ENCODE data around the gene KDF1.

DNA sequence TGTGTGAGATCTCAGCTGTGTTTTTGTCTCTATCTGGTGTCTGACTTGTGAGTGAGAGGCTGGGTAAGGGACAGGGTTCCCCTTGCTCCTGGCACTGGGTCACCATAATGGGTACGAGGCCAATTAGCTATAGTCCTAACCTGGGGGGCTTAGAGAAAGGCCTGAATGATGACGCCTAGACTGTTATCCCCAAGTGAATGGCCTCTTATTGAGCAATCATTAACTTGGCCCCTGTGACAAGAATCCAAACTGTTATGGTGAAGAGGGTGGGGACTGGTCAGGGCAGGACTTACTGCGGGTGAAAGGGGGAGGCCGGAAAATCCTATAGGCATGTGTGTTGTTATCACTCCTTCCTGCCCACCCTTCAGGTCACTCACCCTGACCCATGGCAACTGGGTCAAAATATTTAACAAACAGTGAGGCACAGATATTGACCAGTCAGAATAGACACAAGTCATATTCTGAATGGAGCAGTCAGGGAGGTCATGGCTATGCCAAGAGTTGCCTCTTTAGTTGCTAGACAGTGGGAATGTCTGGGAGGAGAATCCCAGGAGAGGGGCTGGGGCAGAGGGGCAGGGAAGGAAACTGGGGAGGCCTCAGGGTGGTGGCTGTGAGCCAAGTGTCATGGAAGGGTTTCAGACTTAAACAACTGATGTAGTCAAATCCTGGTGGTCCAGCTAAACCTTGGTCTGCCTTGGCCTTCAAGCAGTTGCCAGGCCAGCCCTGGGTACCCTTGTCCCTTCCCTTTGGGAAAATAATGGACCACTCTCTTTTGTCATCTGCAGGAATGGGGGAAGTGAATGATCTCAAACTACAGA is 49.7 kb downstream of the KDF1 start:
- TF ChIP-seq FOXM1 (IDR thresholded peaks at IDR 0.05; ENCODE audit: borderline replicate concordance) (no peak), TARDBP (IDR thresholded peaks at IDR 0.05) (no peak), BHLHE40 (IDR thresholded peaks at IDR 0.05; ENCODE audit: borderline replicate concordance) (no peak)
- TF ChIP-seq, protein P1, sequence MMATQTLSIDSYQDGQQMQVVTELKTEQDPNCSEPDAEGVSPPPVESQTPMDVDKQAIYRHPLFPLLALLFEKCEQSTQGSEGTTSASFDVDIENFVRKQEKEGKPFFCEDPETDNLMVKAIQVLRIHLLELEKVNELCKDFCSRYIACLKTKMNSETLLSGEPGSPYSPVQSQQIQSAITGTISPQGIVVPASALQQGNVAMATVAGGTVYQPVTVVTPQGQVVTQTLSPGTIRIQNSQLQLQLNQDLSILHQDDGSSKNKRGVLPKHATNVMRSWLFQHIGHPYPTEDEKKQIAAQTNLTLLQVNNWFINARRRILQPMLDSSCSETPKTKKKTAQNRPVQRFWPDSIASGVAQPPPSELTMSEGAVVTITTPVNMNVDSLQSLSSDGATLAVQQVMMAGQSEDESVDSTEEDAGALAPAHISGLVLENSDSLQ (IDR thresholded peaks at IDR 0.05): no peak

Data from HEK293T (cell line).